GM18861 (cell line): Measurements from ENCODE around the gene DESI2.

Source experiments
- ATAC-seq: cut with Tn5 transposase; IDR thresholded peaks from one replicate; pipeline ENCODE4 v1.9.1; 2021; ENCODE audit not compliant: unreplicated experiment

The DESI2 gene

GRCh38 chr1:244751271-244751895 lies 98.5 kb downstream of the DESI2 start:
- no peak for ATAC-seq

DNA sequence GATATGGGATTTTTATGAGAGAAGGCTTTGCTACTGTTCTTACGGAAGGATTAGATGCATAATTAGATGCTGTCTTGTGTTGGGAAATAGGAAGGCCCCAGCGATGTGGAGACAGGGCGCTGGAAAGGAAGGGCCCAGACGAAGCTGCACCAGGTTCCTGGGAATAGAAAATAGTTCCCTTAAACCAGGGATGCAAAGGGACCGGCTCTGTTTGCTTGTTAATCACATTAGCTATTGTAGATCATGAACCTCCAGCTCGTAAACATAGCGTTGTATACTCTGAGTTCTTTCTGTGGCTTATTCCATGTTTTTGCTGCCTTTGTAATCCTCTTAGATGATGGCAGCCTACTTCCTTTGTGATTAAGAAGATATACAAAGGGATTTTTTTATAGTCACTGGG lies 102.7 kb downstream of the DESI2 start:
- ATAC-seq = no peak

GRCh38 chr1:244757091-244757939 lies 104.4 kb downstream of the DESI2 start:
- ATAC-seq = no peak
